Activated CD4-positive, CD25-positive, alpha-beta regulatory T cell (primary cell): ENCODE data around the gene TM9SF2.
"Not testable (repeated sequence)": the region's sequence is repeated elsewhere in the genome, so short reads cannot be mapped to it uniquely, and the experiment has no call there.

Source experiments
- DNase-seq, 4 experiments: peaks; one replicate each; lab custom pipeline; 2025; lab: John Stamatoyannopoulos, UW

The TM9SF2 gene

DNA sequence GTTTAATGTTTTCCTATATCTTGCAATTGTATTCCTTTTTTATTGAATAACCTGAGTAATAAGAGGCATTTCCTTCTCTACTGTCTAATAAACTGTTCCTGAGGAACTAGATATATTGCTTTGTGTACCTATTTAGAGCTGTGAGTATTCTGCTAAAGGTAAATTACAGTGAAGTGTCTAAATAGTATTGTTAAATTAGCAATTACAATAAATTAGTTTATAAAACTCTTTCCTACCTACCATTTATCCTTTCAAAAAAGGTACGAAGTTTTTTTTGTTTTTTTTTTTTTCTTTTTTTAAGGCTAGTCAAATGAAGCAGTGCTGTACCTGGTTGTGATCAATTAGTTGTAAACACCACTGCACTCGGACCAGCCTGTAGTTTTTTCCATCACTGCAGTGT lies 34.8 kb downstream of the TM9SF2 start:
- DNase-seq: no peak

DNA sequence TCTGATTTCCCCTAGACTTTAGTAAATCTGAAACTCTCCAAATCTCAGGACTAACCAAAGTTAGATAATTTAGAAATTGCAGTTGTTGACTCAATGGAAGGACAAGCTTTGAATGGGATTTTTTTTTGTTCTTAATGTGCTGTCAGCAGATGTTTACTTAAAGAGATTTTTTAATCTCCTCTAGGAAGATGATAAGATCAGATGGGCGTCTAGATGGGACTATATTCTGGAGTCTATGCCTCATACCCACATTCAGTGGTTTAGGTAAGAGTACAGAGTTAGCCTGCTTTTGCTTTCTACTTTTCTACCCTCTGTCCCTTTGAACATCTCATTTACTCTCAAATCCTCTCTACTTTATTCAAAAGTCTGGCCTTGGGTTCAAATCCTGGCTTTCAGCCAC lies 39.3 kb downstream of the TM9SF2 start:
- DNase-seq: no peak

DNA sequence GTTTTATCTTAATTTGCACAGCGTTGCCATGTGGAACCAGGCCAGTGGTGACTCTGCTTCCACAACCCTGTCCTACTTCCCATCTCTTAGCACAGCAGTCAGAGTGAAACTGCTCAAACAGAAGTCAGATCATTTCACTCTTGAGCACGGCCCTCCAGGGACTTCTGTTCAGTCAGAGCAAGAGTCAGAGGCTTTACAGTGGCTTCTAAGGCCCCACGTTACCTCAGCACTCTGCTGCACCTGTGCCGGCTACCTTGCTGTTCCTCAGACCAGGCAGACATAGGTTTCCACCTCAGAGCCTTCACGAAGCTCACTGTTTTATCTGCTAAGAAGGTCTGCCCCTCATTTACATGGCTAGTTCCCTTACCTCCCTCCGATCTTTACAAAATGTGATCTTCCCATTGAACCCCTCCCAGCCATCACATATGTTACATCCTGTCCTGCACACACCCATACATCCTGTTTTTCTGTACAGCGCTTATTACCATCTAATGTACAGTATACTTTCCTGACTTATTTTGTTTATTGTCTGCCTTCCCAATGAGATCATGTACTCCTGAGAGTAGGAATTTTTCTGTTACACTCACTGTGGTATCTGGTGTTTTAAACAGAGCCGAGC lies 41.6 kb downstream of the TM9SF2 start:
- peak in 2 of 4 experiments; percentile 10 to 21 for DNase-seq

DNA sequence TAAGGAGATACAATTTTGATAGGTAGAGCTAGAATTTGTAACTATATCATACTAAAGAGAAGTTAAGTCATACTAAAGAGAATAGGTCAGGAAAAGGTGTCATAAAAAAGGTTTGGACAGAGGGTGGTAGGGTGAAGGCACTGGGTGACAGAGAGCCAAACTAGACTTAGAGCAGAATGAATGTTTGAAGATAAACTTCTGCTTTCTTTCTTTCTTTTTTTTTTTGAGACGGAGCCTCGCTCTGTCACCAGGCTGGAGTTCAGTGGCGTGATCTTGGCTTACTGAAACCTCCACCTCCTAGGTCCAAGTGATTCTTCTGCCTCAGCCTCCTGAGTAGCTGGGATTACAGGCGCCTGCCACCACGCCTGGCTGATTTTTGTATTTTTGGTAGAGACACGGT lies 44.1 kb downstream of the TM9SF2 start:
- no peak for DNase-seq

DNA sequence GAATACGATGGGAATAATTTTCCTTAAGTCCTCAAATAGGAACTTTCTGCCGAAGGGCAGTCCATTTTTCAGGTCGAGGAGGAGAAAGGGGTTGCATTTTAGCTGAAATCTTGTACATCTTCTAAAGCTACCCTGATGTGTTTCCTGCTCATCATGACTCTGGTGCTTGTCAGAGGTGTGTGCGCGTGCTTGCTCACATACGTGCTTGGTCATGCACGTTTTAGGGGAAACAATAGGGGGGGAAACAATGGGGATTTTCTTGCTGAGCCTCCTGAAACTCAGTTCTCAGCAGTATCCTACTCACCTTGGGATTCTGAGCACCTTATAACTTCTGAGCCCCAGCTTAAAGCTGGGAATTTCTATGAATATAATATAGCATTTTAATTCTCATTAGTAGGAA lies 44.7 kb downstream of the TM9SF2 start:
- DNase-seq: no peak

DNA sequence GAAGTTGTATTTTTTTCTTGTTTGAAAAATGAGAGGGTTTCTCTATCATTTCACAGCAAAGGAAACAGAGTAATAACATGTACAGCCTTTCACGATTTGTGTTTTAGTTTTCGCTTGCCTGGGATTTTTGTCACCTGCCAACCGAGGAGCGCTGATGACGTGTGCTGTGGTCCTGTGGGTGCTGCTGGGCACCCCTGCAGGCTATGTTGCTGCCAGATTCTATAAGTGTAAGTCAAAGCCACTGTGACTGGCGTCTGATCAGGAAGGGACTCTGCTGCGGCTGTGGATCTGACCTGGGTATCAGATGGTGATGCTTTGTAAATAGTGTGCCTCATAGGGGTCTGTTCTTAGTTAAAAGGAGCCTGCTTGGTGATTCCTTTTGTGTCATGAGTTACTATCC lies 45.6 kb downstream of the TM9SF2 start:
- no peak for DNase-seq

DNA sequence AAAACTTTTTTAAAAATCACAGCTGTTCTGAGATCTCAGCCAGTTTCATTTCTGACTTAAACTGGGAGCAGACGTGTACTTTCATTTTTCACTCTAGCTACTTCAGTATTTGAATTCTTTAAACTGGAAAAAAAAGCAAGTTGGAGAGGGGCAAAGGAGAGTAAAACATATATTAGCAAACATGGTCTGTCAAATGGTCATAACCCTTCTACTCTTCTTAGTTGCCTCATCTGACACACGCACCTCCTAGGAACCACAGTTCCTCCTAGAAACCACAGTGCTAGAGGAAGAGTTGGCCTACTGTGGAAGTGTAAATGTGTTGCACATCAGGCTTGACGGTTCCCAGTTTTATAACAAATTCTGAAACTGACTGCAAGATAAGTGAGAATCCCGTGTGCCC lies 47.2 kb downstream of the TM9SF2 start:
- no peak for DNase-seq

DNA sequence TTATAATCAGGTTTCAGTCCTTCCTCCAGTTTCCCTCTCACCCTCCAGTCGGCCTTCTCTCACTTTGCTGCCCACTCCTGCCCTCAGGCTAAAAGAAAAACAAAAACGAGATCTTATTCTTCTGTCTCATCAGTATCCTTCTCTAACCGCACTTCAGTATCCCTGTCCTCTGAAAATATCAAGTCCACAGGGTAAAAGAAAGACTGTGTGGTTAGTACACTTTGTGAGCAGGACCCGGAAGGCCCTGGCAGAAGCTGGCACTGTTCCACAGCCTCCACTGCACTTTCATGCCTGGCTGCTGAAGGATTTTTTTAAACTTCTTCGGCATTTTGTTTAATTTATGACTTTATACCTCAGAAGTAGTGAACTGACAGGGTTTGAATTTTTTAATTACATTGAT lies 51.8 kb downstream of the TM9SF2 start:
- DNase-seq: no peak

DNA sequence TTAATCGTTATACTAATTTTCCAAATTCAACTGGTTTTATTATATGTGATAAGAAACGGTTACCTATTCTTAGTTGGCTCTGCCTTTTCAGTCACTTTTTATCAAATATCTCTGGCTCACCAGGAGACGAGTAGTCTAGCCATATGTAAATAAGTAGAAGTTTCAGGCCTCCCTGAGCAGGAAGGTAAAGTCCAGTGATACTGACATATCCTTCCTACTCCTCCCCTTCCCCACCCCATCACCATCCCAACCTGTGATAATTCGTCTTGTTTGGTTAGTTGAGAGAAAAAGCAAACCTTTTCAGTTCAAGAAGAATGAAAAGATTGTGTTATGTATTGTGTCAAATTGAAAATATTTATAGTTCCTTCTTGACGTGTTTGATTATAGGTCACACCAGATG lies 53.9 kb downstream of the TM9SF2 start:
- DNase-seq: no peak

DNA sequence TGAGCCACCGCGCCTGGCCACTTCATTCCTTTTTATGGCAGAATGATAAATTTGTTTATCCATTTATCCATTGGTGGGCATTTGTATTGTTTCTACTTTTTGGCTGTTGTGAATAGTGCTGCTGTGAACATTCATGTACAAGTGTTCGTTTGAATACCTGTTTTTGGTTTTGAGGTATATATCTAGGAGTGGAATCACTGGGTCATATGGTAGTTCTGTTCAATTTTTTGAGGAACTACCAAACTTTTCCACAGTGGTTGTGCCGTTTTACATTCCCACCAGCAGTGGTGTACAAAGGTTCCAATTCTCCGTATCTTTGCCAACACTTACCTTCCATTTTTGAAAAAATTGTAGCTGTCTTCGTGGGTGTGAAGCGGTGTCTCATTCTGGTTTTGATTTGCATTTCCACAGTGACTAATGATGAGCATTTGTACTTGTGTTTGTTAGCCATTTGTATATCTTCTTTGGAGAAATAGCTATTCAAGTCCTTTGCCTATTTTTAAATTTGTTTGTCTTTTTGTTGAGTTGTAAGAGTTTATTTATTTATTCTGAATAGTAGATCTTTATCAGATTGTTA lies 55.7 kb downstream of the TM9SF2 start:
- no peak for DNase-seq

DNA sequence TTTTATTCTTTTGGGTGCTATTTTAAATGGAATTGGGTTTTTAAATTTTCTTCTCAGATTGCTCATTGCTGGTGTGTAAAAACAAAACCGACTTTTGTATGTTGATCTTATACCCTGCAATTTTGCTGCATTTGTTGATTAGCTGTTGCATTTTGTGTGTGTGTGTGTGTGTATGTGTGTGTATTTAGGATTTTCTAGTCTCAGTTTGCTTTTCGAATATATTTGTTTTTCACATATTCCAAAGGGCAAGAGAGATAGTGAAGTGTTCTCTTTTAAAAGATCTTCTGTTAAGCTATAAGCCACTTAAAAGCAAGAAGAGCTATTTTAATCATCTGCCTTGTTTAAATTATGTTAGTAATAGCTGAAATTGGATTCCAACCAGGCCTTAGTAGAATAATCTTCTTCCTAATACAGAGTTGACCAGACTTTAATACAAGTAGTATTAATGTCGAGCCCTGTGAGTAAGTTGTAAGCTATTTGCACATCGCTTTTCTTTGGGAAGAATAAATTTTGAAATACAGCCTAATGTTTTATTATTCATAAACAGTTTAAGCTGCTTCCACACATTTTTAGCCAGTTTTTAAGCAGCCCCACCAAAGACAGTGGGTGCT lies 57.4 kb downstream of the TM9SF2 start:
- no peak for DNase-seq

DNA sequence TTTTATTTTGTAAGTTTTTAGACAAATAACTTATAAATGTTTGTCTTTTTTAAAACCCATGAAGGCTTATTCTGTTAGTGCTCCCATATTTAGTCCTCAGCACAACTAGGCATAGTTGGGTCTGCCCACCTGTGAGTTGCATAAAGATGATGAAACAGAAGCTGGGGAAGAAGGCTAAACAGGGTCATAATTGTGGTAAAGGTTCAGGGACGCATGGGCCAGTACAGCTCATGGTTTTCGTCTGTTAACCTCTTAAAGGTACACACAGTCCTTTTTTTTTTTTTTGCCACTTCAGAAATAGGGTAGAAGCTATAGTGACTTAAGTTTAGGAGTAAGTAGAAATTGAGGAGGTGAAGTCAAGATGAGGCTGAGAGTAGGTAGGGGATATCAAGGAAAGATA lies 58.3 kb downstream of the TM9SF2 start:
- no peak for DNase-seq

DNA sequence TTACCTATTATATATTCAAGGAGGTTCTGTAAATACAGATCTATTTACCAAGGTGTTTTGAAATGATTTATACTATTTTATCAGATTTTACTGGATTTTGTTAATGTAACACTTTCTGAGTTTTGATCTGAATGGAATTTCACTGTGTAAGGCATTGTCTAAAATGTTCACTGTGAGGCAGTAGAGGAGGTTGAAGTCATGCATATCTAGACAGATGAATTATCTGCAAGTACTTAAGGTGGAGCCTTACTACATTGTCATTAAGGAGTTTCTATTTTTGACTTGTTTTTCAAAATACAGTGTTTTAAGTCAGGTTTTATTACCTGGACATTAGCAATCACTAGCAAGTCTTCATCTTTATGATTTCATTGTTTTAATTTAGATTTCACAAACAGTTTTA lies 62.1 kb downstream of the TM9SF2 start:
- no peak for DNase-seq

DNA sequence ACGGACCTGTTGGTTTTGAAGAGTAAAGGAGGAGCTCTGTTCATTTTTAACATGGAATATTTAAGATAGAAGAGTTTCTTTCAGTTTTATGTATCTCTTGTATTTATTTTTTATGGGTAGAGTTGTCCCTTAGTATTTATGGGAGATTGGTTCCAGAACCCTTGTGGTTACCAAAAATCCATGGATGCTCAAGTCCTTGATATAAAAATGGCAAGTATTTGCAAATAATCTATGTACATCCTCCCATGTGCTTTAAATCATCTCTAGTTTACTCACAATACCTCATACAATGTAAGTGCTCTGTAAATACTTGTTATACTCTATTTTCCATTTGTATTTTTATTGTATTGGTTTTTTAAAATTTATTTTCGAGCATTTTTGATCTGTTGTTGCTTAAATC lies 63.1 kb downstream of the TM9SF2 start:
- DNase-seq: no peak

DNA sequence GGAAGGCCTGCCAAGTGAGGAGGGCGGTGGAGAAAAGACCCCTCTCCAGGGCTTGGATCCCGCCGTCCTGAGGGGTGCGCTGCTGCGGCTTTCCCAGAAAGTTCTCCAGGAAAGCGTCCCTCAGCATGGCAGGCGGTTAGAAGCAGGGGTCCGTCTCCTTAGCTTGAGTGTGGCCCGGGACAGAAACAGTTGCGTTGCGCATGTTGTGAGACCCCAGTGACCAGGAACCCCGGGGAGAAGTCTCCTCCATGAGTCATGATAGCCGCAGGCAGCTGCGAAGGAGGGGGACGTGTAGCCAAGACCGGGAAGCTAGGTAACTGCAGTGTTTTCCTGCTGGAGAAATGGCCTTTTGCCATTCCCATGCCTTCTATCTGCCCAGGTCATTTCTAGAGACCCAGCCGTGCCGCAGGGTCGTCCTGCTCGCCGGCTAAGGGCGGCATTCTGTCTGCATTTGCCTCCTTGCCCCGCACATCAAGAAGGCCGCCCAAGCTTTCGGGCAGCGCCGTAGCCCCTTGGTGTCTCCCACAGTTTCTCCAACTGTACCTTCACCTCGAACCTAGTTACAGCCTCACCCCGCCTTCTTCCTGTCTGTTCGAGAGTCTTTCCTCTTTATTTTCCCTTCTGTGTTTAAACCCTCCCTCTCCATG lies 64.3 kb downstream of the TM9SF2 start:
- no peak for DNase-seq

DNA sequence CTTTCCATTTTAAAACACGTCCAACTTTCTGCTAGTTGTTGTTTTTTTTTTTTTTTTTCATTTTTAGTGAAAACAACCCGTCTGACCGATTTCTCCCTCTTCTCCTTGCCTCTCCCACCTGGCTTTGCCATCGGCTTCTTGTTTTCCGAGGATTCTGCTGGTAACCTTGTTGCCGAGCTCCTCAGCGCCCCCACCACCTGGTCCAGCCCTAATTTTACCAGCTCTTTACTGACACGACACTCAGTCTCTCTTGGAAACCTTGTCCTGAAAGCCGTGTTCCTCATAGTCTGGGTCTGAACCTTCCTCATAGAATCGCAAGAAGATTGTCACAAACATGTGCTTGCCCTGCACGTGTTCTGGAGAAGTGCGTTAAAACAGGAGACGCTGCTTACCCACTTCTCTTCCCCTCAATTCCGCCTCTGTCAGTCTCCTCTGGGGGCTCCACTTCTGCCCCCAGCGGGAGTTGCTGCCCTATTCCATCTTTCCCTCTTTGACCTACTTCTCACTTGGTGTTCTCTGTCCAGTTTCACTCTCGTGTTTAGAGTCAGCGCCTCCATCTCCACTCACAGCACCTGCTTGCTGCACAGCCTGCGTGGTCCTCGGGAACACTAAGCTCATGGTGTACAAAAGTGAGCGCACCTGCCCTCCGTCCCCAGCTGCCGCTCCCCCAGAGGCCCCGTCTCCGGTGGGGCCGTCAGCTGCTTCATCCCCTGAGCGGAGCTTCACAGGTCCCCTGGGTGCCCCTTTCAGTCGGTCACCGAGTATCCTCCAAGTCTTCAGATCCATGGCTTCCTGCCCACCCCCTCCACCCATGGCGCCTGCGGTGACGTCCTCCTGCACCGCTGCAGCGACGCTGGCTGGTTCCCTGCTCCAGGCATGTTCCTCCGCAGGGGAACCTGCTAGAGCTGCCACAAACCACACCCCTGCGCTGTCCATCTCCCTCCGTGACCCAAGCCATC lies 65.1 kb downstream of the TM9SF2 start:
- DNase-seq: no peak

DNA sequence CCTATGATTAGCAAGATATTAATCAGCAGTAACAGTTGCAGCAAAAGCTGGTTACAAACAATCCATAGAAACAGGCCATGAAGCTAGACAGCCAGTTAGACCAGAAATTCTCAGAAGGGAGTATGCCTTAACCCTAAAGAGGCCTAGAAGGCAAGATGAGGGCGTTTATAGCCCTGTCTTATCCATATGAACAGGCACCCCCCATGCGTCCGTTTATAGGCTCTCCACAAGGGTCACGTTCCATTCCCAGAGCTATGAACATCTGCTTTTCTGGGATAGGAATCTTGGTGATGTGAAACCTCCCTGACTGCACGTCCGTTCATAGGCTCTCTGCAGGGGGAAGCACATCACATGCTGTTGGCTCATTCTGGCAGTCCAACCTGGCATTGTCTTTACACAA lies 67.6 kb downstream of the TM9SF2 start:
- DNase-seq: not testable (repeated sequence)

DNA sequence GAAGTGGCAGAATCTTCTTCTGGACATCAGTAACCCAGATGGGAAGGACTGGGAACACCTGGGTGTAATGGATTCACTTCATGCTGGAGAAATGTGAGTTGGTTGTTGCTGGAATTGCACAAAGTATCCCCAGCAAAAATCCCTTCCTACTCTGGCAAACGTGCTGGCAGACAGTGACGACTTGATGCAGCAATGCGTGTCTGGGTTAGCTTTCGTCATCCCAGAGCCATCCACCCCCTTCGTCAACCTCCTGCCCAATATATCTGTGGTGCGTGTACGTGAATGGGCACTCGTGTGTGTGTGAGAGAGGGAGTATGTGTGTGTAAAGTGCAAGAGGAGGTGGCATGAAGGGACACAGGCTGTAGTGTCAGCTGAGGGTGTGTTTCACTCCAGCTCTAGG lies 70.9 kb downstream of the TM9SF2 start:
- DNase-seq: no peak

DNA sequence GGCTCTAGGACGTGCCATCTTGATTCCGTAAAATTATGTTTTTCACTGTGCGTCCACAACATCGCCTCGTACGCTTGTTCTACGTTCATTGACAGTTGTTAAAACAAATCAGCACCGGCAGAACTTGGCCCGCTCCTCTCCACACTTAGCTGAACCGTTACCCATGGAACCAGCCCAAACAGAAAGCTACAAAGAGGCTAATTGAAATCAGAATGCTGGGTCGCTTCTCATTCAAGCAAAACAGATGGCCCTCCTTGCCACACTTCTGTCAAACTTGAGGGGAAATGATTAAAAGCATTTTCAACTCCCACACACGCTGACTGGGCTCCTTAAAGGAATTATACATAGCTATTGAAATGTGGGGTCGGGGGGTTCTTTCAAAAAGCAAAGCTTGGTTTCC lies 71.6 kb downstream of the TM9SF2 start:
- DNase-seq: no peak

DNA sequence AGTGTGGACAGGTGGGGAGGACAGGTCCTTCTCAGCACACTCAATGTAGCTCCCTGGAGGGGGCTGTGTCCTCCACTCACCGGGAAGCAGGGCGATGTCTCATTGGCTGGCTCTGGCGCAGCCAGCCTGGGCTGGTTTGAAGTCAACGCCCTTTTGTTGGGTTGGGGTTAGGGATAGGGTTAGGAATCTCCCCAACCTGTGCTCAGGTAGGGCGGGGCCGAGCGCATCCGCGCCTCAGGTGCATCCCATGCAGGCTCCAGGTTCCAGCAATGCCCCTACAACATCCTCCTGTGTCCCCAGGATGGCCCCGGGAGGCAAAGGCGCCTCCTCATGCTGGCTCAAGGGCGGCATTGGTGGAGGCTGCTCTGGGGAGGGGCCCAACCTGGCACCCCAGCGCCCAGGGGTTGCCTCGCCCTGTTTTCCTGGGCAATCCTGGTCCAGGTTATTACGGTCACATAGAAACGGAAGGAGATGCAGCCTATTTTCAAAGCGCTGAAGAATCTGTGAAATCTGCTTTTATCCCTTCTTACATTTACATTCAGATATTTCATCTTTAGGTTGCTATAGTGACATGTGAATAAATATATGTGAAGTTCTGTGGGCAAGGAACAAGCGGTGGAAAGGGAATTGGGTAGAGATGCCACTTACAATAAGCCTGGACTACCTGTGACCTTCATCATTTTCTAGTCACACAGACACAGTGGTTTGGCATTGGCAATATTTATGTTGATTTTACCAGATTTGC lies 74.3 kb downstream of the TM9SF2 start:
- DNase-seq: no peak
